Esophagus squamous epithelium (tissue), 4 donors: ENCODE measurements around the gene USP6.

ENCODE experiments used
- POLR2A ChIP-seq, 4 donors: fragments of 450-650 bp; IDR thresholded peaks; one replicate each; pipeline ENCODE4 v1.6.1; 2017; ENCODE audit warnings: antibody characterized with exemption in 4 of 4, mild to moderate bottlenecking in 4 of 4, moderate library complexity in 3 of 4
- TF ChIP-seq, protein P1 (sequence below), 6 experiments: fragments of 450-650 bp in 4 of 6; fragments of 200-600 bp in 2 of 6; sonication (generic) in 2 of 6; IDR thresholded peaks; one replicate each; pipeline ENCODE4 v1.5.1; 2016 to 2019; ENCODE audit warnings: antibody characterized with exemption in 6 of 6, mild to moderate bottlenecking in 4 of 6, moderate library complexity in 4 of 6

GRCh38 chr17:5200360-5200759 is 84.5 kb downstream of the USP6 start:
- TF ChIP-seq, protein P1, sequence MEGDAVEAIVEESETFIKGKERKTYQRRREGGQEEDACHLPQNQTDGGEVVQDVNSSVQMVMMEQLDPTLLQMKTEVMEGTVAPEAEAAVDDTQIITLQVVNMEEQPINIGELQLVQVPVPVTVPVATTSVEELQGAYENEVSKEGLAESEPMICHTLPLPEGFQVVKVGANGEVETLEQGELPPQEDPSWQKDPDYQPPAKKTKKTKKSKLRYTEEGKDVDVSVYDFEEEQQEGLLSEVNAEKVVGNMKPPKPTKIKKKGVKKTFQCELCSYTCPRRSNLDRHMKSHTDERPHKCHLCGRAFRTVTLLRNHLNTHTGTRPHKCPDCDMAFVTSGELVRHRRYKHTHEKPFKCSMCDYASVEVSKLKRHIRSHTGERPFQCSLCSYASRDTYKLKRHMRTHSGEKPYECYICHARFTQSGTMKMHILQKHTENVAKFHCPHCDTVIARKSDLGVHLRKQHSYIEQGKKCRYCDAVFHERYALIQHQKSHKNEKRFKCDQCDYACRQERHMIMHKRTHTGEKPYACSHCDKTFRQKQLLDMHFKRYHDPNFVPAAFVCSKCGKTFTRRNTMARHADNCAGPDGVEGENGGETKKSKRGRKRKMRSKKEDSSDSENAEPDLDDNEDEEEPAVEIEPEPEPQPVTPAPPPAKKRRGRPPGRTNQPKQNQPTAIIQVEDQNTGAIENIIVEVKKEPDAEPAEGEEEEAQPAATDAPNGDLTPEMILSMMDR (IDR thresholded peaks at IDR 0.05) = no peak
- no peak for TF ChIP-seq POLR2A (IDR thresholded peaks at IDR 0.05)
